Measurements from ENCODE around the gene TDP1.

GRCh38 chr14:89996963-89997362 is 41.2 kb downstream of the TDP1 start:
- TF ChIP-seq CTCF (IDR thresholded peaks at IDR 0.05 in 4 of 5, conservative IDR thresholded peaks at IDR 0.05 in 1 of 5) (no peak), POLR2A (IDR thresholded peaks at IDR 0.05) (no peak)
